H9 (cell line): ENCODE measurements around the gene ITGA2. TPM values are rescaled to one million over a fixed set of nuclear protein-coding genes. Genes with fewer than 3 reads are reported as not detected.

Experiments used
- DNase-seq: peaks from one replicate; pipeline ENCODE4 v3.0.0-alpha.2; 2017
- H2AFZ ChIP-seq: one replicate; pipeline ENCODE4 v1.6.1; 2013; ENCODE audit warnings: mild to moderate bottlenecking, low read length, control low read depth, moderate library complexity
- H2AK5ac ChIP-seq: 2 replicates; pipeline ENCODE4 v1.6.1; 2013; ENCODE audit warnings: low read length, control low read depth, mixed read lengths; ENCODE audit not compliant: insufficient read length
- H2BK120ac ChIP-seq: one replicate; pipeline ENCODE4 v1.6.1; 2013; ENCODE audit warnings: low read depth, mild to moderate bottlenecking, low read length, control low read depth, inconsistent platforms; ENCODE audit not compliant: poor library complexity, severe bottlenecking
- H2BK12ac ChIP-seq: 2 replicates; pipeline ENCODE4 v1.6.1; 2013; ENCODE audit warnings: low read length, control low read depth, mixed read lengths, low read depth; ENCODE audit not compliant: insufficient read length
- H2BK15ac ChIP-seq: 2 replicates; pipeline ENCODE4 v1.6.1; 2013; ENCODE audit warnings: low read depth, low read length, control low read depth
- H2BK20ac ChIP-seq: one replicate; pipeline ENCODE4 v1.6.1; 2013; ENCODE audit warnings: low read depth, mild to moderate bottlenecking, low read length, control low read depth, inconsistent platforms; ENCODE audit not compliant: poor library complexity, severe bottlenecking
- H2BK5ac ChIP-seq: 2 replicates; pipeline ENCODE4 v1.6.1; 2013; ENCODE audit warnings: low read length, control low read depth, mixed read lengths; ENCODE audit not compliant: insufficient read length
- H3K14ac ChIP-seq: 2 replicates; pipeline ENCODE4 v1.6.1; 2013; ENCODE audit warnings: low read length, control low read depth; ENCODE audit not compliant: insufficient read depth
- H3K18ac ChIP-seq: 2 replicates; pipeline ENCODE4 v1.6.1; 2013; ENCODE audit warnings: low read depth, mild to moderate bottlenecking, mixed read lengths, low read length, control low read depth; ENCODE audit not compliant: insufficient read length
- H3K23ac ChIP-seq: 2 replicates; pipeline ENCODE4 v1.6.1; 2013; ENCODE audit warnings: low read length, control low read depth, mixed read lengths, low read depth; ENCODE audit not compliant: insufficient read length
- H3K23me2 ChIP-seq: 2 replicates; pipeline ENCODE4 v1.6.1; 2013; ENCODE audit warnings: low read depth, mild to moderate bottlenecking, mixed read lengths, low read length, control low read depth; ENCODE audit not compliant: insufficient read length, poor library complexity, severe bottlenecking
- H3K27ac ChIP-seq: 2 replicates; pipeline ENCODE4 v1.5.1; 2013; ENCODE audit warnings: low read length, control low read depth, mixed read lengths, low read depth; ENCODE audit not compliant: insufficient read length
- H3K27me3 ChIP-seq: 2 replicates; pipeline ENCODE4 v1.6.1; 2013; ENCODE audit warnings: low read length, control low read depth, inconsistent platforms; ENCODE audit not compliant: insufficient read depth
- H3K4ac ChIP-seq: 2 replicates; pipeline ENCODE4 v1.6.1; 2013; ENCODE audit warnings: low read depth, mild to moderate bottlenecking, control low read depth, inconsistent platforms, low read length, moderate library complexity
- H3K4me1 ChIP-seq: 2 replicates; pipeline ENCODE4 v1.6.1; 2013; ENCODE audit warnings: low read length, control low read depth, inconsistent platforms; ENCODE audit not compliant: insufficient read depth
- H3K4me2 ChIP-seq: 2 replicates; pipeline ENCODE4 v1.6.1; 2013; ENCODE audit warnings: low read length, control low read depth, mixed read lengths; ENCODE audit not compliant: insufficient read length, insufficient read depth
- H3K56ac ChIP-seq: 2 replicates; pipeline ENCODE4 v1.6.1; 2013; ENCODE audit warnings: low read depth, mild to moderate bottlenecking, mixed read lengths, low read length, control low read depth; ENCODE audit not compliant: insufficient read length
- H3K79me1 ChIP-seq: 2 replicates; pipeline ENCODE4 v1.6.1; 2013; ENCODE audit warnings: low read depth, mild to moderate bottlenecking, moderate library complexity, low read length, control low read depth, inconsistent platforms; ENCODE audit not compliant: insufficient read depth, poor library complexity, severe bottlenecking
- H3K79me2 ChIP-seq: 2 replicates; pipeline ENCODE4 v1.6.1; 2013; ENCODE audit warnings: low read length, control low read depth, inconsistent platforms; ENCODE audit not compliant: insufficient read depth
- H3K9ac ChIP-seq: 2 replicates; pipeline ENCODE4 v1.6.1; 2013; ENCODE audit warnings: low read length, control low read depth, mixed read lengths; ENCODE audit not compliant: insufficient read length; ENCODE audit errors: extremely low read depth
- H3K9me3 ChIP-seq: one replicate; pipeline ENCODE4 v1.6.1; 2013; ENCODE audit warnings: low read depth, low read length, inconsistent platforms; ENCODE audit not compliant: control insufficient read depth
- H3T11ph ChIP-seq: one replicate; pipeline ENCODE4 v1.6.1; 2013; ENCODE audit warnings: mild to moderate bottlenecking, low read length, control low read depth, inconsistent platforms
- H4K20me1 ChIP-seq: one replicate; pipeline ENCODE4 v1.6.1; 2013; ENCODE audit not compliant: control insufficient read depth, insufficient read length, insufficient read depth
- H4K5ac ChIP-seq: 2 replicates; pipeline ENCODE4 v1.6.1; 2013; ENCODE audit warnings: low read depth, mild to moderate bottlenecking, mixed read lengths, low read length, control low read depth; ENCODE audit not compliant: insufficient read length
- H4K8ac ChIP-seq: replicated peaks from 2 replicates; pipeline ENCODE4 v1.6.1; 2013; ENCODE audit warnings: low read length, control low read depth, mixed read lengths, low read depth; ENCODE audit not compliant: insufficient read length
- H4K91ac ChIP-seq: 2 replicates; pipeline ENCODE4 v1.6.1; 2013; ENCODE audit warnings: low read depth, mild to moderate bottlenecking, moderate library complexity, mixed read lengths, low read length, control low read depth; ENCODE audit not compliant: insufficient read length
- H3K27ac Mint-ChIP-seq, 3 experiments: 2 replicates in 2 of 3; 3 replicates in 1 of 3; pipeline ENCODE4 v1.8.0; 2020 to 2021; ENCODE audit warnings: mixed read lengths in 3 of 3, mild to moderate bottlenecking in 1 of 3, moderate library complexity in 1 of 3
- H3K27me3 Mint-ChIP-seq: 2 replicates; pipeline ENCODE4 v1.8.0; 2021; ENCODE audit warnings: low read depth, mild to moderate bottlenecking, moderate library complexity, mixed read lengths
- H3K36me3 Mint-ChIP-seq, 3 experiments: 2 replicates in 2 of 3; 3 replicates in 1 of 3; pipeline ENCODE4 v1.8.0; 2020 to 2021; ENCODE audit warnings: low read depth in 3 of 3, mixed read lengths in 3 of 3; ENCODE audit not compliant: insufficient read depth in 1 of 3
- H3K4me1 Mint-ChIP-seq, 2 experiments: 2 replicates each; pipeline ENCODE4 v1.8.0; 2020; ENCODE audit warnings: mixed read lengths in 2 of 2
- H3K4me3 Mint-ChIP-seq, 2 experiments: 2 replicates in 1 of 2; 3 replicates in 1 of 2; pipeline ENCODE4 v1.8.0; 2020 to 2021; ENCODE audit warnings: mild to moderate bottlenecking in 2 of 2, mixed read lengths in 2 of 2, moderate library complexity in 1 of 2
- H3K9me3 Mint-ChIP-seq, 2 experiments: 2 replicates in 1 of 2; 3 replicates in 1 of 2; pipeline ENCODE4 v1.8.0; 2020; ENCODE audit warnings: mild to moderate bottlenecking in 2 of 2, mixed read lengths in 2 of 2, moderate library complexity in 1 of 2
- CTCF ChIP-seq: fragments of 200-600 bp; sonication (generic); conservative IDR thresholded peaks from 3 replicates; pipeline ENCODE4 v1.8.0; 2021; ENCODE audit warnings: antibody characterized with exemption, mild to moderate bottlenecking
- WGBS: extraction: QIAGEN DNeasy Blood & Tissue Kit; methylation state at CpG from one replicate; pipeline ENCODE4 v1.1.7; 2013; ENCODE audit warnings: missing lambda C conversion rate, low lambda C conversion rate, mixed read lengths; ENCODE audit not compliant: insufficient read length; ENCODE audit errors: extremely low coverage; 5-methylcytosine and 5-hydroxymethylcytosine counted together
- total RNA-seq: library from RNA; stranded (reverse); gene quantifications from 2 replicates; pipeline ENCODE4 v1.2.1, GENCODE V29; 2021

The ITGA2 gene
- total RNA-seq, 1 experiment from 2014 or later: 3.0 TPM

GRCh38 chr5:53052499-53052898 lies 63.3 kb downstream of the ITGA2 start:
- H3K18ac ChIP-seq: no peak overlapping the region
- H3T11ph ChIP-seq: no peak overlapping the region
- H2BK20ac ChIP-seq: no peak overlapping the region
- H4K91ac ChIP-seq: no peak overlapping the region
- no peak overlapping the region for H2BK5ac ChIP-seq
- Mint-ChIP-seq H3K9me3 (no peaks in the 10 kb centered on the region), H3K4me1 (no peaks in the 10 kb centered on the region), H3K36me3 (no peaks in the 10 kb centered on the region), H3K4me3 (no peak overlapping the region), H3K27me3 (no peaks in the 10 kb centered on the region), H3K27ac (no peak overlapping the region)
- no peaks in the 10 kb centered on the region for H3K9me3 ChIP-seq
- H3K56ac ChIP-seq: no peak overlapping the region
- H3K79me1 ChIP-seq: no peaks in the 10 kb centered on the region
- no peak overlapping the region for H2AK5ac ChIP-seq
- H3K4me2 ChIP-seq: no peak overlapping the region
- no peak overlapping the region for H4K5ac ChIP-seq
- no peak overlapping the region for H3K4ac ChIP-seq
- H2BK15ac ChIP-seq: no peak overlapping the region
- no peaks in the 10 kb centered on the region for H3K27me3 ChIP-seq
- H3K4me1 ChIP-seq: no peaks in the 10 kb centered on the region
- no peak overlapping the region for H2BK12ac ChIP-seq
- DNase-seq: no peak
- H3K23ac ChIP-seq: no peak overlapping the region
- no peaks in the 10 kb centered on the region for H3K23me2 ChIP-seq
- no peak overlapping the region for H4K8ac ChIP-seq
- no peak overlapping the region for H2AFZ ChIP-seq
- H3K27ac ChIP-seq: no peak overlapping the region
- no peak overlapping the region for H3K14ac ChIP-seq
- no peak overlapping the region for H2BK120ac ChIP-seq
- no peaks in the 10 kb centered on the region for H3K79me2 ChIP-seq
- H4K20me1 ChIP-seq: no peaks in the 10 kb centered on the region
- WGBS: no CpG with 5 or more reads among the region's 2 CpGs
- no peak overlapping the region for H3K9ac ChIP-seq
- TF ChIP-seq CTCF: no peak
